HG03103 (cell line): ENCODE results near the gene LHX6.

Experiments used
- ATAC-seq: cut with Tn5 transposase; IDR thresholded peaks from one replicate; pipeline ENCODE4 v1.9.1; 2021; ENCODE audit warnings: low read depth; ENCODE audit not compliant: unreplicated experiment

LHX6 gene

DNA sequence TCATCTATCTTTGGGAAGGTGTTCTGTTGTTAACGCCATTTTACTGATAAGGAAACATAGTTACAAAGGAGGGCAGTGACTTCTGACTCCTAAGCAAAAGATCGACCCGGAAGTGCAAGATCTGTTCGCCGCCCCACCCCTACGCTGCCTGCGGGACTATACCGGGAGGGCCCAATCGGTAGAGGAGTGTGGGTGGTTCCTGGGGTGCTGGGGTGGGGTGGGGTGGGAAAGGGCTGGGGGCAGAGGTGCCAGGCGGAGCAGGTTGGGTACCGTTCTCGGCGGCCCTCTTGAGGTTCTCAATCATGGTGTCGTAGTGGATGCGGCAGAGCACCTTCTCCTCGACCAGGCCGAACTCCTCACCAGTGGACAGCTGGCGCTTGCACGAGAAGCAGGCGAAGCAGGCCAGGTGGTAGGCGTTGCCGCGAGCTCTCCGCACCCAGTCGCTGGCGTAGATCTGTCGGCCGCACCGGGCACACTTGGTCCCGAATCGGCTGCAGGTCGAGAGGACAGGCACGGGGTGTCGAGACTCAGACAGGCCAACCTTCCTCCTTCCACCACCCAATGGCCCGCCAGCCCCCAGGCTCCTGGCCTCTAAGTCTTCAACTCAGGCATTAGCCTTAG, 11.8 kb downstream of the LHX6 start:
- no peak for ATAC-seq

- no peak for ATAC-seq
Measured at GRCh38 chr9:122216138-122216797, 12.5 kb downstream of the LHX6 start.

DNA sequence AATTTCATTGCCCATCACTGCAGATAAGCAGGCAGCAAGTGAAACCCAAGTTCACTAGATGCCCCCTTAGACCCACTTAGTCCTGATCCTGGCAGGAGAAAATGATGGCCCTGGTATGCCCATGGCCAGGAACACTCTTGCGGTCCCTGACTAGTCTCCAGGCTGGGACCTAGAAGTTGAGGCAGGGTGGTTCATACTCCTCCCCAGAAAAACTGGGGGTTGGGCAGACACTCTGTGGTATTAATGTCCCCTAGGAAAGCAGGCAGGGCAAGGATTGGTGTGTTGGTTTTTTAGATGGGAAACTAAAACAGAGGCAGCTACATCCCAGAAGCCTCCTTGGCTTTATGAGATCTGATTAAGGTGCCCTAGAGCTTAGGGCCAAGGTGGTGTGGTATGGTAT, 13.1 kb downstream of the LHX6 start:
- no peak for ATAC-seq

- ATAC-seq: no peak
Measured at GRCh38 chr9:122214507-122214906, 14.2 kb downstream of the LHX6 start.

GRCh38 chr9:122213589-122214413, 15.0 kb downstream of the LHX6 start:
- no peak for ATAC-seq

DNA sequence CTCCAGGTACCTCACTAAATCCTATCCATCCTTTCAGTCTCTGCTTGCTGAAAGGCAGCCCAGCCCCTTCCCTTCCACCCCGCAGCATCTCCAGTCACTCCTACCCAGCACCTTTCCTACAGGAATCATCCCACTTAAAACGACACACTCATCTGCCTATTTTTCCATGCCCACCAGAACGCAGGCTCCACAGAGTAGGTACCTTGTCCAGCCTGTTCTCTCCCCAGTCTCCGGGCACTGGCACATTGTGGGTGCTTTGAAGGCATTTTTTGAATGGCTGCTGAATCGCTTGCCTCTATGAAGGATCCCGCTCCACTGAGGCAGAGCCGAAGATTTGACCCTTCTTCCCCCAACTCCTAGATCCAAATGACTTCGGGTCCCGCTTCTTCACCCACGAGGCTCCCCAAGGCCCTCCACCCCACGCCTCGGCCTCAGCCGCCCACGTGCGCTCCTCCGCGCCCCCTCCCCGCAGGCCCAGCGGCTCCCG, 15.6 kb downstream of the LHX6 start:
- no peak for ATAC-seq

GRCh38 chr9:122212473-122213004, 16.2 kb downstream of the LHX6 start:
- no peak for ATAC-seq

GRCh38 chr9:122209451-122209850, 19.3 kb downstream of the LHX6 start:
- ATAC-seq: no peak

GRCh38 chr9:122207096-122207495, 21.7 kb downstream of the LHX6 start:
- ATAC-seq: no peak

GRCh38 chr9:122206118-122207046, 22.4 kb downstream of the LHX6 start:
- ATAC-seq: no peak

DNA sequence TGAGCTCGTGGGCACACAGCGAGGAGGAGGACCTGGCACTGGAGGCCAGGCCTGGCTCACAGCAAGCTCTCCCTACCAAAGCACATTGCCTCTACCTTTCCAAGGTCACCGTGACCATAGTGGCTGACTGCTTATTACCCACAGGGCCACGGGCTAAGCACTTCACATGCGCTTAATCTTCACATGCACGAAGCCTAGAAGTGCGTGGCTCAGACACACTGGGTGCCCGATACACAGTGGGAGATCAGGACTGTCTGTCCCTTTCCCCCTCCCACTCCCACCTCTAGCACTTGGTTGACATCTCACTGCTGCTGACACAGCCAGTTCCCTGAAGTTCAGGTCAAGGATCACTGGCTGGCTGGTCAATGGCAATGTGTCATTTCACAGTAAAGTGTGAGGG, 23.6 kb downstream of the LHX6 start:
- ATAC-seq: no peak

- no peak for ATAC-seq
Measured at GRCh38 chr9:122204491-122204890, 24.3 kb downstream of the LHX6 start.

- no peak for ATAC-seq
Measured at GRCh38 chr9:122204055-122204454, 24.7 kb downstream of the LHX6 start.

GRCh38 chr9:122202111-122202510, 26.6 kb downstream of the LHX6 start:
- no peak for ATAC-seq

DNA sequence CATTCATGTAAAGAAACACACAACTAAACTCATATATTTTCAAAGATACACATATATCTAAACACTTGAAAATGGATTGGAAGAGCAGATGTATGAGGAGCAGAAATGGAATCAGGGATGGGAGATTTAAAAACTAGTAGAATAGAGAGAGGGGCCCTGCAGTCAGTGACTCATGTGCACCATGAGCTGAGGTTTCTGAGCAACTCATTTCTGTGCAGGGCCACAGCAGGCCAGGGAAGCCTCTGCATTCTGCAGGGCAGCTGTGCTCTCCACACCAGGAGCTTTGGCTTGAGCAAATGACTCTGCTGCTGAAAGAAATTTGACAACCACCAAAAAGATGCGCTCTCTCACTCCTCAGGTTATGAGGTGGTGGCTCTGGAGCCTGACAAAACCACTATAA, 27.1 kb downstream of the LHX6 start:
- no peak for ATAC-seq

DNA sequence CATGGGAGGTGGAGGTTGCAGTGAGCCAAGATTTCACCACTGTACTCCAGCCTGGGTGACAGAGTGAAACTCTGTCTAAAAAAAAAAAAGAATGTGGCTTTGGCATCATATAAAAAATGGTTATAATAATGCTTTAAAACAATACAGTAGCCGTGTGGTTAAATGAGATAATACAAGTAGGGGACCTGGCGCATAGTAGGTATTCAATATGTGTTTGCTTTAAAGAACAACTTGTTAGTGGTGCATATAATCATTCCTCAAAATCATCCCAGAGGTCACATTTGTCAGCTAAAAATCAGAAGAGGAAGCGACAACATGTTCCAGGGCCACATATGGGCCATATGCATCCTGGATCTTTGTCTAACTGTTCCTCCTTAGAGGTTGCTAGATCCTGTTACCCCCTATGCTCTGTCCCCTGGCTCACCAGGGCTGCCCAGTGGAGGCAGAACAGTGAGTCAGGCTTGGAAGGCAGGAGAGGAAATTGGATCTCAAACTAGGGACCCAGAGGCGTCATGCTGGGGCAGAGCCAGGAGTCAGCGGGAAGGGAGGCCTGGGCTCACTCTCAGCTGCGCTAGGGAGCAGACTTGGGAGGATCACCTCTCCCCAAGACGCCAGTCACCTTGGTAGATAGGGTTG, 27.7 kb downstream of the LHX6 start:
- no peak for ATAC-seq

GRCh38 chr9:122197882-122198281, 30.9 kb downstream of the LHX6 start:
- no peak for ATAC-seq

GRCh38 chr9:122197426-122197825, 31.3 kb downstream of the LHX6 start:
- ATAC-seq: no peak

DNA sequence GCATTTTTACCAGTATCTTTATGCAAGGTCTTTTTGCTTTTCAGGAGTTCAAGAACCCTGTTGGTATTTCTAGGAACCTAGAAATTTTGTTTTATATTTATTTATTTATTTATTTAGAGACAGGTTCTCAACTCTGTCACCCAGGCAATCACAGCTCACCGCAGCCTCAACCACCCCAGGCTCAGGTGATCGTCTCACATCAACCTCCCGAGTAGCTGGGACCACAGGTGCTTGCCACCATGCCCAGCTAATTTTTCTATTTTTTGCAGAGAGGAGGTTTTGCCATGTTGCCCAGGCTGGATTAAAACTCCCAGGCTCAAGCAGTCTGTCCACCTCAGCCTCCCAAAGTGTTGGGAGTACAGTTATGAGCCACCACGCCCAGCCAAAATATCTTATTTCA, 32.9 kb downstream of the LHX6 start:
- ATAC-seq: no peak

DNA sequence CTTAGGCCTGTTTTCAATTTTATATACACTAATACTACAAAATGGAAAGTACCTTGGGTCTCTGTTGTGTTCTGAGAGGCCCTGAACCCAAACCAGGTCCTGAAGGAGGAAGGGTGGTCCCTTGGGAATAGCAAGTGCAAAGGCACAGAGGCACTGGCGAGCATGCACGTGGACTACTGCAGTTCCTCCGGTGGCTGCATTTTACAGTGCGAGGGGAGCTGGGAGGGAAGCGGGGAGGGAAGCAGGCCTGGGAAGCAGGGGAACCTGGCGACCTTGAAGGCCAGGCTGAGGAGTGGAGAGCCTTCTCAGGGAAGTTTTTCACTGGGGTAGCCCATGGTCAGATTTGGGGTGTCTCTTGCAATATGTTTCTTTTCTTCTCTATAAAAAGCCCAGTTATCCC, 35.1 kb downstream of the LHX6 start:
- no peak for ATAC-seq
